Right lobe of liver (tissue), 6 donors: ENCODE data around the gene TSSK3. TPM values are rescaled to one million over a fixed set of nuclear protein-coding genes. Genes with fewer than 3 reads are reported as not detected.

Experiments used
- ATAC-seq, 4 donors: fragments of 200-7000 bp; cut with Tn5 transposase; one replicate each; pipeline ENCODE4 v1.9.1; 2020; ENCODE audit warnings: mild to moderate bottlenecking in 4 of 4, moderate library complexity in 4 of 4
- DNase-seq, 3 donors: peaks; one replicate each; pipeline ENCODE4 v3.0.0-alpha.2; 2020
- H3K27ac ChIP-seq, 3 donors: fragments of 200-600 bp; one replicate each; pipeline ENCODE4 v1.8.0; 2022
- H3K27me3 ChIP-seq, 2 donors: fragments of 200-600 bp; one replicate each; pipeline ENCODE4 v1.8.0; 2022
- H3K36me3 ChIP-seq, 4 donors: fragments of 200-600 bp; sonication (generic) in 1 of 4; one replicate each; pipeline versions ENCODE4 v1.5.1 to v1.8.0; 2017 to 2022; ENCODE audit warnings: control low read depth in 1 of 4
- H3K4me1 ChIP-seq, 4 donors: fragments of 200-600 bp; sonication (generic) in 1 of 4; one replicate each; pipeline versions ENCODE4 v1.5.1 to v1.8.0; 2017 to 2022; ENCODE audit warnings: control low read depth in 1 of 4
- H3K4me3 ChIP-seq, 3 donors: fragments of 200-600 bp; one replicate each; pipeline ENCODE4 v1.8.0; 2022
- H3K9me3 ChIP-seq, 4 donors: fragments of 200-600 bp; sonication (generic) in 1 of 4; one replicate each; pipeline versions ENCODE4 v1.5.1 to v1.8.0; 2017 to 2022; ENCODE audit warnings: control low read depth in 1 of 4
- CTCF ChIP-seq, 4 donors: fragments of 200-600 bp in 3 of 4; fragments of 450-650 bp in 1 of 4; IDR thresholded peaks; one replicate each; pipeline versions ENCODE4 v1.5.1 to v1.8.0; 2016 to 2022; ENCODE audit warnings: antibody characterized with exemption in 4 of 4, mild to moderate bottlenecking in 2 of 4
- POLR2A ChIP-seq: fragments of 450-650 bp; IDR thresholded peaks from one replicate; pipeline ENCODE4 v1.6.1; 2017; ENCODE audit warnings: antibody characterized with exemption, mild to moderate bottlenecking
- WGBS: methylation state at CpG from one replicate; pipeline ENCODE4 v1.1.6; 2018; ENCODE audit warnings: low coverage, low lambda C conversion rate; ENCODE audit not compliant: insufficient coverage; ENCODE audit errors: missing lambda C conversion rate; 5-methylcytosine and 5-hydroxymethylcytosine counted together
- intact Hi-C, 2 donors: fragments of 100-400 bp; cut with DNase I; formaldehyde crosslinking; loops; one replicate each; pipeline versions ENCODE4 v1.11.2 to v1.14.1; 2022
- total RNA-seq, 6 experiments: library from RNA; depleted of rRNA in 2 of 6; stranded (reverse); fragments of >200 nt in 2 of 6; fragmentation: NEBNext Ultra II Directional in 3 of 6; extraction: Animal tissue kit (Norgen Biotek cat#: 25700) in 3 of 6; gene quantifications; one replicate each; pipeline versions ENCODE4 v1.1.0 to v1.2.4, GENCODE V29; 2016 to 2023
- donor health status: DM: no; HTN: yes; CAD: no.
- donor health status: DM: no; HTN: no; CAD: no.
- donor health status: DM: no; HTN: no; CAD: no.
- donor health status: DM: no; HTN: yes; CAD: no.
- donor health status: DM: no; HTN: yes; CAD: no.

Gene TSSK3
- total RNA-seq, 6 experiments from 2014 or later: 0.49 to 1.6 (median 0.85) TPM

- intact Hi-C loops: loop anchor here in 1 of 2 donors (10.0 kb wide), 1 partner anchor 150 kb away; no protein-coding TSS in a partner anchor
- peaks cover 0 to 13% (median 6%) of the 10 kb centered on the region in 4 donors for H3K4me1 ChIP-seq
These were observed 2.5 kb downstream of the TSSK3 start for GRCh38 chr1:32364836-32365235.

DNA sequence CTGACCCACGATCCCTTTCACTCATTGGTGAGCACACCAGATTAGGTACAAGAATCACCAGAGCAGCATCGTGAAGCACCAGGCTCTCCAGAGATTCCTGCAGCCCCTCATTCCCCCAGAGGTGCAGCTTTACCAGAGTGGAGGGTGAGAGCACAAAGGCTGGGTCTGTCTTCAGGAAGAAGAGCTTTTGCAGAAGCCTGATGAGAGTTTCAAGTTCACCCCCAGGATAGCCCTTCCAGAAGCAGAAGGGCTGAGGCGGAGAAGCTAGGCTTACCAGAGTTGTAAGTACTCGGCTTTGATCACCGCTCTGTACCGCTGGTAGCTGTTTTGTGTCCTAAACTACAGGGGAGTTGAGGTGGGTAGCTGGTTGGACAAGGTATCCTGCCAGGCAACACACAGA is 3.1 kb downstream of the TSSK3 start:
- H3K9me3 ChIP-seq: no peaks in the 10 kb centered on the region
- DNase-seq: no peak
- TF ChIP-seq CTCF (IDR thresholded peaks at IDR 0.05) (no peak), POLR2A (no peak)
- H3K4me3 ChIP-seq: no peak overlapping the region
- intact Hi-C loops: loop anchor here in 1 of 2 donors (10.0 kb wide), 1 partner anchor 151 kb away; no protein-coding TSS in a partner anchor
- 79% methylated on average over 5 of the region's 6 CpGs for WGBS
- ATAC-seq: no peak
- H3K27me3 ChIP-seq: no peaks in the 10 kb centered on the region
- H3K36me3 ChIP-seq: peaks cover 0 to 59% (median 15%) of the 10 kb centered on the region in 4 donors
- H3K4me1 ChIP-seq: peaks cover 0 to 13% (median 6%) of the 10 kb centered on the region in 4 donors
- no peak overlapping the region for H3K27ac ChIP-seq

More at GRCh38 chr1:32364836-32365235, 2.5 kb downstream of the TSSK3 start:
- Histone ChIP-seq H3K27me3 (no peaks in the 10 kb centered on the region), H3K4me3 (no peak overlapping the region), H3K27ac (no peak overlapping the region), H3K36me3 (peaks cover 0 to 54% (median 15%) of the 10 kb centered on the region in 4 donors), H3K9me3 (no peaks in the 10 kb centered on the region)
- ATAC-seq (no peak), DNase-seq (no peak)
- no peak for TF ChIP-seq CTCF (IDR thresholded peaks at IDR 0.05)
- no peak for TF ChIP-seq POLR2A
- 86% methylated on average over 3 of the region's 5 CpGs for WGBS

DNA sequence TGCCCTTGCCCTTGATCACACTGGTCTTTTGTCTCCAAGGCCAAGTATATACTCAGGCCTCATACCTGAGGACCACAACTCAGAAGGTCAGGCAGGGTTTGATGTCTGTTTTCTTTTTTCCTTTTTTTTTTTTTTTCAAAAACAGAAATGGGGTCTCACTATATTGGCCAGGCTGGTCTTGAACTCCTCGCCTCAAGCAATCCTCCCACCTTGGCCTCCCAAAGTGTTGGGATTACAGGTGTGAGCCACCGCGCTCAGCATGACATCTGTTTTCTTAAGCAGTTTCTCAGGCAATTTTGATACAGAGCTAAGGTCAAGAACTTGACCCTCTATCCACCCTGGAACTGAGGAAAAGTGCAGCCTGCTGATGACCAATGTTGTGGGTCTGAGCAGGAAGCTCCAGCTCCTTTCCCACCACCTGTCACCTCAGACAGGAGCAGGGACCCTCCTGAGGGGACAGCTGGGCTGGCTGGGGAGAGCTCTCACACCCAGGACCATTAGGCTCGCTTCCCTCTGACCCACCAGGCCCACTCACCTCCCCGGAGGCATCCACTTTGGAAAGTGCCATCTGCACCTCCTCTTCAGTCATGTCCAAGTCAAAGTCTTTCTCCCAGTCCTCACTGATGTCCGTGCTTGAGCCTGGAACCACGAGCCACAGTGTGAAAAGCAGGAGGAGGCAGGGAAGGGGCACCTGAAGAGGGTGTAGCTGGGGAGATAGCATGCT is 5.7 kb downstream of the TSSK3 start:
- no peaks in the 10 kb centered on the region for H3K27me3 ChIP-seq
- intact Hi-C loops: loop anchor here in 1 of 2 donors (10.0 kb wide), 1 partner anchor 153 kb away; no protein-coding TSS in a partner anchor
- TF ChIP-seq POLR2A (no peak), CTCF (IDR thresholded peaks at IDR 0.05) (no peak)
- H3K4me1 ChIP-seq: no peaks in the 10 kb centered on the region
- no peak overlapping the region for H3K4me3 ChIP-seq
- H3K36me3 ChIP-seq: peaks cover 0 to 76% (median 17%) of the 10 kb centered on the region in 4 donors
- no peak overlapping the region for H3K27ac ChIP-seq
- no peaks in the 10 kb centered on the region for H3K9me3 ChIP-seq
- no peak for DNase-seq
- WGBS: 86% methylated on average over 6 of the region's 7 CpGs
- no peak for ATAC-seq

DNA sequence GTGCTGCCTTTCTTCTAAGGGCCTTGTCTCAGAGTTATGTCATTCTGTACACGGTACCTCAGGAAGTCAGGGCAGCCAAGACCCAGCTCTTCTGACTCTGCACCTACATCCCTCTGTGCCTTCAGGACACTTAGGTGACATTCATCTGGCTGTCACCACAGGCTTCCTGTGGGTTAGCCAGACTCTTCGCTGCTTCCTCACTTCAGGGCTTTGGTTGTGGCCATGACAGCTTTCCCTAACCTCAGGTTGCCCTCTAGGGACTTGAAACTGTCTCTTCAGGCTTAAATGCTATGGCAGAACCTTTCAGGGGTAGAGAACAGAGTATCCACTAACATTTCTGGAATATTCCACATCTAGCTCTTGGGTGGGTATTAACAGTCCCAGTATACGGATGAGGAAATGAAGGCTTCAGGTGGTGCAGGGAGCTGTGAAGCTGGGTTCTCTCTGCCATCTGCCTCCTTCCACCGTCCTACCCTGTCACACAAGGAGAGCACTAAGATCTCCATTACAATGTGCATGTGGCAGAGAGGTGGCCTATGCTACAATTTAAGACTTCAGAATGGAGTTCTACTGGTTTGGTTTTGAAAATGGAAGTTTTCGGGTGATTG is 9.9 kb downstream of the TSSK3 start:
- Histone ChIP-seq H3K9me3 (no peaks in the 10 kb centered on the region), H3K36me3 (peaks cover 0 to 89% (median 35%) of the 10 kb centered on the region in 4 donors), H3K27ac (no peak overlapping the region), H3K4me3 (no peak overlapping the region), H3K4me1 (no peaks in the 10 kb centered on the region), H3K27me3 (no peaks in the 10 kb centered on the region)
- no peak for DNase-seq
- WGBS: 78% methylated on average over 4 of the region's 5 CpGs
- intact Hi-C loops: no loop called here
- TF ChIP-seq CTCF (IDR thresholded peaks at IDR 0.05) (no peak), POLR2A (no peak)
- peak; percentile 31 to 58 (median 41) for ATAC-seq
